Gastroesophageal sphincter (tissue), 3 donors: ENCODE results near the gene REV1.

ENCODE experiments used
- CTCF ChIP-seq, 4 experiments: fragments of 200-600 bp in 2 of 4; fragments of 450-650 bp in 2 of 4; sonication (generic) in 1 of 4; IDR thresholded peaks; one replicate each; pipeline ENCODE4 v1.5.1; 2017 to 2019; ENCODE audit warnings: antibody characterized with exemption in 4 of 4, mild to moderate bottlenecking in 2 of 4, moderate library complexity in 2 of 4
- EP300 ChIP-seq: sonication (generic); formaldehyde crosslinking; IDR thresholded peaks from one replicate; pipeline ENCODE4 v1.6.1; 2017; ENCODE audit warnings: antibody characterized with exemption, mild to moderate bottlenecking
- POLR2A ChIP-seq, 2 donors: fragments of 450-650 bp; IDR thresholded peaks; one replicate each; pipeline ENCODE4 v1.6.1; 2017; ENCODE audit warnings: antibody characterized with exemption in 2 of 2, mild to moderate bottlenecking in 2 of 2, moderate library complexity in 1 of 2
- POLR2AphosphoS5 ChIP-seq: sonication (generic); formaldehyde crosslinking; IDR thresholded peaks from one replicate; pipeline ENCODE4 v1.6.1; 2017; ENCODE audit warnings: antibody characterized with exemption

DNA sequence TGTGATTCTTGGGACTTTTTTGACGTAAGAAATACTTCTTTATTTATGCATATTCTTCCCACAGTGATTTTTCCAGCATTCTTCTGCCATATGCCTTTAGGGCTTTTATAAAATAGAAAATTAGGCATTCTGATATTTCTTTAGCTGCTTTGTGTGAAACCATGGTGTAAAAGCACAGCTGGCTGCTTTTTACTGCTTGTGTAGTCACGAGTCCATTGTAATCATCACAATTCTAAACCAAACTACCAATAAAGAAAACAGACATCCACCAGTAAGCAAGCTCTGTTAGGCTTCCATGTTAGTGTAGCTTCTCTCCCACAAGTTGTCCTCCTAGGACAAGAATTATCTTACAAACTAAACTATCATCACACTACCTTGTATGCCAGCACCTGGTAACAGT is 90.0 kb downstream of the REV1 start:
- TF ChIP-seq CTCF (IDR thresholded peaks at IDR 0.05), result no peak
- no peak for TF ChIP-seq EP300
- no peak for TF ChIP-seq POLR2AphosphoS5
- no peak for TF ChIP-seq POLR2A (IDR thresholded peaks at IDR 0.05)
